Measurements from ENCODE around the gene PCDH1. TPM values are rescaled to one million over a fixed set of nuclear protein-coding genes. Genes with fewer than 3 reads are reported as not detected.

PCDH1 gene
- total RNA-seq, 1 experiment from 2014 or later: 127 TPM

GRCh38 chr5:141914797-141915196 is 36.6 kb upstream of the PCDH1 start:
- H2BK15ac ChIP-seq (ENCODE audit: low read depth, low read length): no peak overlapping the region
- peaks cover 4% of the 10 kb centered on the region for H3K23me2 ChIP-seq (ENCODE audit: insufficient read length, low read depth, low read length, poor library complexity, severe bottlenecking)
- no peak overlapping the region for H3K14ac ChIP-seq (ENCODE audit: insufficient read depth, low read length)
- no peak for DNase-seq
- no peak overlapping the region for H2BK20ac ChIP-seq (ENCODE audit: low read depth, low read length, poor library complexity, severe bottlenecking)
- H3K4ac ChIP-seq (ENCODE audit: low read depth, low read length): no peak overlapping the region
- no peak overlapping the region for H3T11ph ChIP-seq (ENCODE audit: low read length)
- Mint-ChIP-seq H3K4me1 (peaks cover 20 to 24% of the 10 kb centered on the region in 2 experiments), H3K27me3 (ENCODE audit: low read depth) (peaks cover 51% of the 10 kb centered on the region), H3K36me3 (ENCODE audit: insufficient read depth in 1 of 3, low read depth in 3 of 3) (no peaks in the 10 kb centered on the region), H3K9me3 (no peaks in the 10 kb centered on the region; a peak in 1 of 5 replicates), H3K27ac (no peak overlapping the region), H3K4me3 (peak overlapping the region; percentile 8 to 42; a peak in 3 of 5 replicates)
- H3K9me3 ChIP-seq (ENCODE audit: control insufficient read depth, low read depth, low read length): no peaks in the 10 kb centered on the region
- H2BK5ac ChIP-seq (ENCODE audit: insufficient read length, low read length): no peak overlapping the region
- H3K27ac ChIP-seq (ENCODE audit: insufficient read length, low read depth, low read length): no peak overlapping the region
- no peak overlapping the region for H3K23ac ChIP-seq (ENCODE audit: insufficient read length, low read depth, low read length)
- H3K18ac ChIP-seq (ENCODE audit: insufficient read length, low read depth, low read length): no peak overlapping the region
- H3K27me3 ChIP-seq (ENCODE audit: insufficient read depth, low read length): no peaks in the 10 kb centered on the region; the same call in 1 of the 2 replicates
- no peak overlapping the region for H4K5ac ChIP-seq (ENCODE audit: insufficient read length, low read depth, low read length)
- H2AK5ac ChIP-seq (ENCODE audit: insufficient read length, low read length): no peak overlapping the region
- peaks cover 2% of the 10 kb centered on the region; the same call in 1 of the 2 replicates for H3K4me1 ChIP-seq (ENCODE audit: insufficient read depth, low read length)
- H2BK120ac ChIP-seq (ENCODE audit: low read depth, low read length, poor library complexity, severe bottlenecking): no peak overlapping the region
- H3K79me1 ChIP-seq (ENCODE audit: insufficient read depth, low read depth, low read length, poor library complexity, severe bottlenecking): no peaks in the 10 kb centered on the region
- no peak overlapping the region for H2AFZ ChIP-seq (ENCODE audit: low read length)
- no peak for TF ChIP-seq CTCF (conservative IDR thresholded peaks at IDR 0.05)
- no peaks in the 10 kb centered on the region for H3K79me2 ChIP-seq (ENCODE audit: insufficient read depth, low read length)
- WGBS (ENCODE audit: extremely low coverage, insufficient read length, low lambda C conversion rate): no CpG with 5 or more reads among the region's 3 CpGs
- no peak overlapping the region for H2BK12ac ChIP-seq (ENCODE audit: insufficient read length, low read depth, low read length)
- H4K20me1 ChIP-seq (ENCODE audit: control insufficient read depth, insufficient read depth, insufficient read length): no peaks in the 10 kb centered on the region
- H4K91ac ChIP-seq (ENCODE audit: insufficient read length, low read depth, low read length): no peak overlapping the region
- H4K8ac ChIP-seq (replicated peaks; ENCODE audit: insufficient read length, low read depth, low read length): no peak overlapping the region
- no peak overlapping the region for H3K9ac ChIP-seq (ENCODE audit: extremely low read depth, insufficient read length, low read length)
- H3K4me2 ChIP-seq (ENCODE audit: insufficient read depth, insufficient read length, low read length): no peak overlapping the region
- H3K56ac ChIP-seq (ENCODE audit: insufficient read length, low read depth, low read length): no peak overlapping the region

All from H9 (cell line).